ENCODE measurements around the gene HOPX.

GRCh38 chr4:56653461-56654237 is 27.4 kb downstream of the HOPX start:
- TF ChIP-seq CTCF (IDR thresholded peaks at IDR 0.05) (no peak), ZFX (IDR thresholded peaks at IDR 0.05; ENCODE audit: borderline replicate concordance) (no peak)
